GM12878 (cell line): Measurements from ENCODE around the gene PGC. TPM values are rescaled to one million over a fixed set of nuclear protein-coding genes. Genes with fewer than 3 reads are reported as not detected.

Experiments
- ATAC-seq: fragments of 200-7000 bp; cut with Tn5 transposase; 3 replicates; pipeline ENCODE4 v1.9.1; 2020; ENCODE audit warnings: mild to moderate bottlenecking, moderate library complexity
- BruUV-seq: library from RNA; stranded (reverse); fragments of 400-500 nt; replicated peaks from 2 replicates; lab custom pipeline; 2021; lab: Mats Ljungman, UMichigan
- CTCF ChIA-PET: fragments of 300-600 bp; sonication (Branson Sonifier 250); formaldehyde crosslinking; extraction: SDS; loops from one replicate; lab custom pipeline; 2021; ENCODE audit warnings: inconsistent platforms; lab: Yijun Ruan, JAX
- POLR2A ChIA-PET: fragments of 350-600 bp; formaldehyde crosslinking; extraction: SDS; loops from one replicate; lab custom pipeline; 2021; ENCODE audit warnings: inconsistent platforms; lab: Charles Lee
- RAD21 ChIA-PET: fragments of 300-600 bp; sonication (Branson Sonifier 250); formaldehyde crosslinking; loops from one replicate; lab custom pipeline; 2023; ENCODE audit warnings: antibody characterized with exemption; ENCODE audit not compliant: unreplicated experiment; lab: Charles Lee
- SMC1A ChIA-PET: fragments of 300-600 bp; sonication (Branson Sonifier 250); formaldehyde crosslinking; loops from one replicate; lab custom pipeline; 2023; ENCODE audit not compliant: unreplicated experiment, uncharacterized antibody; lab: Charles Lee
- DNase-seq: peaks from one replicate; pipeline ENCODE4 v3.0.0-alpha.2; 2011; ENCODE audit warnings: low read depth, low spot score
- FAIRE-seq: peaks from 3 replicates; lab custom pipeline; 2011; peaks lifted over from hg19 to GRCh38; lab: Jason Lieb, UNC
- H2AFZ ChIP-seq: 2 replicates; pipeline ENCODE4 v1.6.0; 2011; ENCODE audit warnings: low read depth, low read length, control low read depth; ENCODE audit not compliant: control insufficient read depth
- H3K27ac ChIP-seq: 2 replicates; pipeline ENCODE4 v1.5.1; 2011; ENCODE audit warnings: control low read depth; ENCODE audit not compliant: control insufficient read depth, insufficient read depth
- H3K27me3 ChIP-seq, 2 experiments: replicated peaks in 1 of 2; 2 replicates each; pipeline versions ENCODE4 v1.6.0 to v1.6.1; 2011; ENCODE audit warnings: low read length in 1 of 2; ENCODE audit not compliant: control insufficient read depth in 2 of 2, insufficient read depth in 2 of 2
- H3K36me3 ChIP-seq, 2 experiments: 2 replicates each; pipeline ENCODE4 v1.5.1; 2011; ENCODE audit warnings: low read length in 1 of 2; ENCODE audit not compliant: control insufficient read depth in 2 of 2, insufficient read depth in 2 of 2
- H3K4me1 ChIP-seq: 2 replicates; pipeline ENCODE4 v1.6.1; 2011; ENCODE audit warnings: mild to moderate bottlenecking, low read length, moderate library complexity, mixed read lengths; ENCODE audit not compliant: control insufficient read depth, insufficient read depth
- H3K4me2 ChIP-seq: 2 replicates; pipeline ENCODE4 v1.6.0; 2011; ENCODE audit warnings: control low read depth; ENCODE audit not compliant: control insufficient read depth, insufficient read depth
- H3K4me3 ChIP-seq: fragments of 200-600 bp; sonication (generic); 2 replicates; pipeline ENCODE4 v1.5.1; 2016
- H3K79me2 ChIP-seq: 2 replicates; pipeline ENCODE4 v1.6.0; 2011; ENCODE audit warnings: low read length; ENCODE audit not compliant: control insufficient read depth, insufficient read depth
- H3K9ac ChIP-seq: 2 replicates; pipeline ENCODE4 v1.8.0; 2011; ENCODE audit warnings: low read length, control low read depth, mixed read lengths; ENCODE audit not compliant: control insufficient read depth, insufficient read depth
- H3K9me3 ChIP-seq: replicated peaks from 3 replicates; pipeline ENCODE4 v1.5.1; 2011; ENCODE audit warnings: mild to moderate bottlenecking, low read length; ENCODE audit not compliant: control insufficient read depth, insufficient read depth
- H4K20me1 ChIP-seq: 2 replicates; pipeline ENCODE4 v1.6.0; 2011; ENCODE audit not compliant: control insufficient read depth, insufficient read depth
- FOS ChIP-seq: IDR thresholded peaks from 3 replicates; pipeline ENCODE4 v1.6.1; 2011; ENCODE audit warnings: borderline replicate concordance; ENCODE audit not compliant: insufficient read length; ENCODE audit errors: extremely low read depth
- MEF2A ChIP-seq: IDR thresholded peaks from 2 replicates; pipeline ENCODE4 v1.6.1; 2011; ENCODE audit warnings: low read depth, mild to moderate bottlenecking, low read length, moderate library complexity; ENCODE audit not compliant: insufficient read depth
- POLR2AphosphoS2 ChIP-seq: IDR thresholded peaks from 2 replicates; pipeline ENCODE4 v1.6.1; 2011; ENCODE audit warnings: low read depth, mild to moderate bottlenecking, low read length, improper control_type of control experiment, moderate library complexity
- SIN3A ChIP-seq: IDR thresholded peaks from 2 replicates; pipeline ENCODE4 v1.6.1; 2012; ENCODE audit warnings: low read depth, low read length, improper control_type of control experiment
- SMARCA5 ChIP-seq: fragments of 450-650 bp; IDR thresholded peaks from 2 replicates; pipeline ENCODE4 v1.6.1; 2017; ENCODE audit warnings: mild to moderate bottlenecking
- STAT3 ChIP-seq: IDR thresholded peaks from 2 replicates; pipeline ENCODE4 v1.6.1; 2011; ENCODE audit warnings: low read depth, low read length, improper control_type of control experiment
- YY1 ChIP-seq: IDR thresholded peaks from 2 replicates; pipeline ENCODE4 v1.6.1; 2011; ENCODE audit warnings: low read depth, mild to moderate bottlenecking, low read length
- WGBS: methylation state at CpG from one replicate; pipeline ENCODE4 v1.1.6; 2016; ENCODE audit warnings: low lambda C conversion rate; ENCODE audit not compliant: insufficient replicate concordance, insufficient coverage; ENCODE audit errors: missing lambda C conversion rate; 5-methylcytosine and 5-hydroxymethylcytosine counted together
- in situ Hi-C: fragments of 300-500 bp; cut with MboI; formaldehyde crosslinking; loops from 9 replicates; pipeline ENCODE4 v1.14.3; 2018; ENCODE audit warnings: mixed read lengths
- intact Hi-C: fragments of 100-400 bp; cut with micrococcal nuclease; formaldehyde crosslinking; loops from one replicate; pipeline ENCODE4 v1.14.2; 2022; ENCODE audit not compliant: unreplicated experiment
- polyA plus RNA-seq, 11 experiments: library from polyadenylated mRNA; depleted of rRNA in 4 of 11; unstranded in 6 of 11; stranded (reverse) in 5 of 11; fragments of >200 nt; fragmentation: Nextera tagmentation in 4 of 11; fragmentation: Illumina TruSeq in 1 of 11; extraction: Ambion mirVana in 4 of 11; extraction: Trizol in 1 of 11; gene quantifications; 1 replicate in 1 of 11; 2 replicates in 10 of 11; pipeline versions ENCODE4 v1.2.1 to v1.2.3, GENCODE V29; 2011 to 2016; ENCODE audit warnings: inconsistent platforms in 2 of 11, missing spikeins in 2 of 11, low read depth in 1 of 11
- total RNA-seq, 4 experiments: library from RNA; depleted of rRNA in 3 of 4; stranded (reverse); fragments of >200 nt in 3 of 4; fragmentation: Illumina TruSeq in 1 of 4; extraction: Trizol in 1 of 4; gene quantifications; 2 replicates each; pipeline versions ENCODE4 v1.2.1 to v1.2.3, GENCODE V29; 2013 to 2021

The PGC gene
- total and polyA plus RNA-seq, 10 of the 15 experiments (the other 5 are each of a cell fraction or from before 2014, with no cell fraction given): 0.26 TPM; not detected in 9

- FAIRE-seq (no peak), DNase-seq (no peak), ATAC-seq (no peak)
- peaks cover 4% of the 10 kb centered on the region for H3K4me1 ChIP-seq
- no peak overlapping the region for H3K4me3 ChIP-seq
- WGBS: 56% methylated on average over 3 of the region's 3 CpGs
- peaks cover 1 to 10% of the 10 kb centered on the region in 2 experiments; a peak in 2 of 4 replicates for H3K36me3 ChIP-seq
- H2AFZ ChIP-seq: no peak overlapping the region
- no peaks in the 10 kb centered on the region for H3K79me2 ChIP-seq
- TF ChIP-seq MEF2A (no peak), POLR2AphosphoS2 (no peak), SMARCA5 (no peak), FOS (no peak), SIN3A (no peak), STAT3 (no peak), YY1 (no peak)
- SMC1A ChIA-PET: interaction anchor here (0.9 to 1.6 kb wide), 5 partner anchors 70 to 389 kb away, joined by 3 to 4 read pairs (median 3); no protein-coding TSS in a partner anchor
- no TSS peak for BruUV-seq
- H3K9ac ChIP-seq: no peak overlapping the region
- no peak overlapping the region for H3K4me2 ChIP-seq
- H4K20me1 ChIP-seq: no peaks in the 10 kb centered on the region
- no peaks in the 10 kb centered on the region for H3K27me3 ChIP-seq
- in situ Hi-C loops (no loop called here), intact Hi-C loops (loop anchor here (5.0 kb wide), 2 partner anchors 68 to 408 kb away; no protein-coding TSS in a partner anchor)
- H3K27ac ChIP-seq: no peak overlapping the region
- RAD21 ChIA-PET: interaction anchor here (1.1 to 1.6 kb wide), 4 partner anchors 12 to 172 kb away, joined by 3 to 6 read pairs (median 4); no protein-coding TSS in a partner anchor
- CTCF ChIA-PET: interaction anchor here (0.6 to 4.7 kb wide), 12 partner anchors 12 to 436 kb away, joined by 3 to 38 read pairs (median 3); partner anchors contain the start of gene TOMM6
- POLR2A ChIA-PET: interaction anchor here (0.6 kb wide), 1 partner anchor 20 kb away, joined by 3 read pairs; no protein-coding TSS in a partner anchor
- H3K9me3 ChIP-seq: no peaks in the 10 kb centered on the region
Measured at GRCh38 chr6:41774841-41775240, 27.6 kb upstream of the PGC start.
